Lower leg skin (tissue), 4 donors: ENCODE data around the gene CARD14. TPM values are rescaled to one million over a fixed set of nuclear protein-coding genes. Genes with fewer than 3 reads are reported as not detected.

Experiments
- DNase-seq, 2 donors: peaks; one replicate each; pipeline ENCODE4 v3.0.0-alpha.2; 2019; ENCODE audit warnings: low spot score in 2 of 2
- H3K4me3 ChIP-seq: fragments of 200-600 bp; sonication (generic); 2 replicates; pipeline ENCODE4 v1.5.1; 2017; ENCODE audit warnings: mild to moderate bottlenecking, low read depth; ENCODE audit not compliant: poor library complexity, severe bottlenecking
- POLR2A ChIP-seq, 2 donors: fragments of 450-650 bp; IDR thresholded peaks; one replicate each; pipeline ENCODE4 v1.6.1; 2016 to 2017; ENCODE audit warnings: antibody characterized with exemption in 2 of 2, mild to moderate bottlenecking in 1 of 2, moderate library complexity in 1 of 2
- WGBS, 2 donors: methylation state at CpG; one replicate each; pipeline ENCODE4 v1.1.5; 2018; 5-methylcytosine and 5-hydroxymethylcytosine counted together
- intact Hi-C: fragments of 100-400 bp; cut with DNase I; formaldehyde crosslinking; loops from one replicate; pipeline ENCODE4 v1.15.0; 2023; ENCODE audit warnings: low total_unique reads
- total RNA-seq, 4 donors: library from RNA; depleted of rRNA; stranded (reverse); fragments of >200 nt; gene quantifications; one replicate each; pipeline ENCODE4 v1.1.0, GENCODE V29; 2016
- TF ChIP-seq, protein P1 (sequence below), 3 donors: fragments of 450-650 bp; IDR thresholded peaks; one replicate each; pipeline ENCODE4 v1.5.1; 2016; ENCODE audit warnings: antibody characterized with exemption in 3 of 3, mild to moderate bottlenecking in 3 of 3, moderate library complexity in 2 of 3

The CARD14 gene
- total RNA-seq, 4 donors from 2014 or later = 52.3 to 73.2 (median 57.5) TPM

DNA sequence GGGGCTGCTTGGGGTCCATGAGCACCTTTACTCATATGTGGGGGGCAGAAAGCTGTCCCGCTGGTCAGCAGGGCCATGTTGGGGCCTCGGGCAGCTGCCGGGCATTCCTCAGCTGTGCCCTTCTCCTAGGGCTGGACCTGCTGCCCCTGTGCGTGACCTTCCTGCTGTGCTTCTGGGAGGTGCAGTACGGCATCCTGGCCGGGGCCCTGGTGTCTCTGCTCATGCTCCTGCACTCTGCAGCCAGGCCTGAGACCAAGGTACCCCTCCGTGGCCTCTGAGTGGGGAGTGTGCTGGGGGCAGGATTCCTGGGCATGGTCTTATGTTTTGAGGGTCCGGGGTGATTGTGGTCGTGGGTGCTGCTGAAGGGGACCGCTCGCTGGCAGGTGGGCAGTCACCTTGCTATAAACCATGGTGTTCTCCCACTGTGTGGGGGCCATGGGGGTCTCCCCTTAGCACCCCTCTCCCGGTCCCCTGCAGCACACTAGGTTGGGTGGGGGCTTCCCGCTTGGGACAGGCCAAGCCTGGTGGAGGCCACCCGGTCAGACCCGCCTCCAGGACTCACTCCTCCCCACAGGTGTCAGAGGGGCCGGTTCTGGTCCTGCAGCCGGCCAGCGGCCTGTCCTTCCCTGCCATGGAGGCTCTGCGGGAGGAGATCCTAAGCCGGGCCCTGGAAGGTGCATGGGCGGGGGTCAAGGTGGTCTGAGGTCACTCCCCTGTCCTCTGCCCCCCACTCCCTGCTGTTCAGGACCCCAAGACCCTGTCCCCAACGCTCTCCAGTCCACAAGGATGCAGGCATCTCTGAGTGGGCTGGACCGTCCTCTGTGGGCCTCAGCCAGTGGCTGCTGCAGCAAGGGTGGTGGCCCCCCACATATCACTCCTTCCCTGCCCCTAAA is 78.4 kb downstream of the CARD14 start:
- 96 to 97% methylated on average over 9 to 15 of the region's 23 CpGs for WGBS, 2 donors
- no peak overlapping the region for H3K4me3 ChIP-seq
- intact Hi-C loops = loop anchor here (10.0 kb wide), 1 partner anchor 113 kb away; no protein-coding TSS in a partner anchor
- no peak for DNase-seq
- TF ChIP-seq, protein P1, sequence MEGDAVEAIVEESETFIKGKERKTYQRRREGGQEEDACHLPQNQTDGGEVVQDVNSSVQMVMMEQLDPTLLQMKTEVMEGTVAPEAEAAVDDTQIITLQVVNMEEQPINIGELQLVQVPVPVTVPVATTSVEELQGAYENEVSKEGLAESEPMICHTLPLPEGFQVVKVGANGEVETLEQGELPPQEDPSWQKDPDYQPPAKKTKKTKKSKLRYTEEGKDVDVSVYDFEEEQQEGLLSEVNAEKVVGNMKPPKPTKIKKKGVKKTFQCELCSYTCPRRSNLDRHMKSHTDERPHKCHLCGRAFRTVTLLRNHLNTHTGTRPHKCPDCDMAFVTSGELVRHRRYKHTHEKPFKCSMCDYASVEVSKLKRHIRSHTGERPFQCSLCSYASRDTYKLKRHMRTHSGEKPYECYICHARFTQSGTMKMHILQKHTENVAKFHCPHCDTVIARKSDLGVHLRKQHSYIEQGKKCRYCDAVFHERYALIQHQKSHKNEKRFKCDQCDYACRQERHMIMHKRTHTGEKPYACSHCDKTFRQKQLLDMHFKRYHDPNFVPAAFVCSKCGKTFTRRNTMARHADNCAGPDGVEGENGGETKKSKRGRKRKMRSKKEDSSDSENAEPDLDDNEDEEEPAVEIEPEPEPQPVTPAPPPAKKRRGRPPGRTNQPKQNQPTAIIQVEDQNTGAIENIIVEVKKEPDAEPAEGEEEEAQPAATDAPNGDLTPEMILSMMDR (IDR thresholded peaks at IDR 0.05) = no peak
- TF ChIP-seq POLR2A (IDR thresholded peaks at IDR 0.05) = no peak

DNA sequence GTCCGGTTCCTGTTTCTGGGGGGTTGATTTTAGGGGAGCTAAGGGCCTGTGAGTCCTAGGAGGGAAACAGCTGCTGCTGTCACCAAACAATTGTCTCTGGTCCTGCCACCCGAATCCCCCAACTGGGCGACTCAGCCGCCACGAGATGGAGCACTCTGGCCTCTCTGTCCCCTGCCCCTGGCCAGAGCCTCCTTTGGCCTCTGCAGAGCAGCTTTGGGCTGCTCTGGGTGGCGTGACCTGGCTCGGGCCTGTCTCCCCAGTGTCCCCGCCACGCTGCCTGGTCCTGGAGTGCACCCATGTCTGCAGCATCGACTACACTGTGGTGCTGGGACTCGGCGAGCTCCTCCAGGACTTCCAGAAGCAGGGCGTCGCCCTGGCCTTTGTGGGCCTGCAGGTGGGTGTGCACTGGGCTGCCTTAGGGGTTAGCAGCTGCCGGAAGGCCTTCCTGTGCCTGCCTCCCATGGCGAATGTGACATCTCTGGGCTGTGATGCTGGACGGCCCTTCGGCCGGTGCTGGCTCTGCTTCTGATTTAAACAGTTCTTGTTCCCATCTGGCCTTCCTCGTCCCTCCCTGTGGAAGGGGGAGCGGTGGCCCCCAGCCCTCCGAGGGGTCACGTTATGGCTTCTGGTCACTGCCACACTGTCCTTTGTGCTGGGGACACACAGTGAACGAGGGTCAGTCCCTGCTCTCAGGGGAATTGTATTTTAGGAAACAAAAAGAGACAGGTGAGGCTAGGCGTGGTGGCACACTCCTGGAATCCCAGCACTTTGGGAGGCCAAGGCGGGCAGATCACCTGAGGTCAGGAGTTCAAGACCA is 79.3 kb downstream of the CARD14 start:
- intact Hi-C loops = loop anchor here (10.0 kb wide), 1 partner anchor 114 kb away; no protein-coding TSS in a partner anchor
- TF ChIP-seq, protein P1 (IDR thresholded peaks at IDR 0.05) = no peak
- no peak for TF ChIP-seq POLR2A (IDR thresholded peaks at IDR 0.05)
- no peak for DNase-seq
- 83 to 85% methylated on average over 20 to 25 of the region's 26 CpGs for WGBS, 2 donors
- H3K4me3 ChIP-seq = no peak overlapping the region

DNA sequence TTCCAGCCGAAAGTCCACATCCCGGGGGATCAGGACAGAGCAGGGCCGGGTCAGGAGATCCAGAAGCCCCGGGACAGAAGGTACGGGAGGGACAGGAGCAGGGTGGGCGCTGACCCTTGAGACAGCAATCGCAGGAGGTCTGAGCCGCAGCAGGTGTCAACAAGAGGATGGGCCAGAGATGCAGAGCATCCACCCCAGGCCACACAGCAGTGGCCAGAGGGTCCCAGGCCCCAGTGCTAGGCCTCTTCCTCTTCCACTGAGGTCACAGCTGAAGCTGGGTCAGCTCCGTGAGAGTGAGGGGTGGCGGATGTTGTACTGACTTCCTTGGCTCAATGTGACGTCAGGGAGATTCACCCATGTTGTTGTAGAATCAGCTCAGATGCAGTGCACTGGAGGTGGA is 82.1 kb downstream of the CARD14 start:
- WGBS, 2 donors = 90 to 91% methylated on average over 11 of the region's 11 CpGs
- DNase-seq = no peak
- TF ChIP-seq, protein P1 (IDR thresholded peaks at IDR 0.05) = no peak
- no peak for TF ChIP-seq POLR2A (IDR thresholded peaks at IDR 0.05)
- intact Hi-C loops = loop anchor here (5.0 kb wide), 1 partner anchor 170 kb away; no protein-coding TSS in a partner anchor
- H3K4me3 ChIP-seq = no peak overlapping the region

DNA sequence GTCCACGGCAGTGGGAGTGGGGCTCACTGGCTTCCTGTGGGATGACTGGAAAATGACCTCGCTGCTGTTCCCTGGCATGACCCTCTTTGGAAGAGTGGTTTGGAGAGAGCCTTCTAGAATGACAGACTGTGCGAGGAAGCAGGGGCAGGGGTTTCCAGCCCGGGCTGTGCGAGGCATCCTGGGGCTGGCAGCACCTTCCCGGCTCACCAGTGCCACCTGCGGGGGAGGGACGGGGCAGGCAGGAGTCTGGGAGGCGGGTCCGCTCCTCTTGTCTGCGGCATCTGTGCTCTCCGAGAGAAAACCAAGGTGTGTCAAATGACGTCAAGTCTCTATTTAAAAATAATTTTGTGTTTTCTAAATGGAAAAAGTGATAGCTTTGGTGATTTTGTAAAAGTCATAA is 83.0 kb downstream of the CARD14 start:
- no peak for TF ChIP-seq POLR2A (IDR thresholded peaks at IDR 0.05)
- TF ChIP-seq, protein P1 (IDR thresholded peaks at IDR 0.05) = no peak
- intact Hi-C loops = loop anchor here (5.0 kb wide), 1 partner anchor 171 kb away; no protein-coding TSS in a partner anchor
- 40 to 46% methylated on average over 13 of the region's 13 CpGs for WGBS, 2 donors
- no peak overlapping the region for H3K4me3 ChIP-seq
- no peak for DNase-seq

DNA sequence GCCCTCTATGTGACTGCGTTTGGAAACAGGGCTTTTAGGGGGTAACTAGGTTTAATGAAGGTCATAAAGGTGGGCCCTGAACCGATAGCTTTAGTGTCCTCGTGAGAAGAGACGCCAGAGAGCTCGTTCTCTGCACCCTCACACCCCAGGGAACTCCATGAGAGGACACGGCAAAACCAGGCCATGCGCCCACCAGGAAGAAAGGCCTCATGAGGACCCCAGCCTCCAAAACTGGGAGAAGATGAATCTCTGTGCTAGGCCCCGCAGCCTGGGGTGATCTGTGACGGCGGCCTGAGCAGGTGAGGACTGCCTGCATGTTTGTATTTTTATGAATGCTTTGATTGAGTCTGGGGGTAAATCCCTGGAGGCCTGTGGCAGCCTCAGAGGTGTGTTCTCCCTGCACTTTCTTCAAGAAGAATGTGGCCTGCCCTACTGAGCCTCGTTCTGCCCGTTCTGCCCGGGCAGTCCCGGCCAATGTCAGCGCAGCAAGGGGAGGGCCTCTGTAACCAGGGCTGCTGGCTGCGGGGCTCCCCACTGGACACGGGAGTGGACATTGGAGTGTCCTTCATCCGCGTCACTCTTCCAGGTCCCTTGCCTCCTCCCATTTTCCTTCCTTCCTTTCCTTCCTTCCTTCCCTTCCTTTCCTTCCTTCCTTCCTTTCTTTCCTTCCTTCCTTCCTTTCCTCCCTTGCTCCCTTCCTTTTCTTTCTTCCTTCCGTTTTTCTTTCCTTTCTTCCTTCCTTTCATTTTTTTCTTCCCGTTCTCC is 84.0 kb downstream of the CARD14 start:
- no peak overlapping the region for H3K4me3 ChIP-seq
- intact Hi-C loops = loop anchor here (5.0 kb wide), 1 partner anchor 172 kb away; no protein-coding TSS in a partner anchor
- TF ChIP-seq, protein P1 (IDR thresholded peaks at IDR 0.05) = no peak
- no peak for TF ChIP-seq POLR2A (IDR thresholded peaks at IDR 0.05)
- WGBS, 2 donors = 89 to 91% methylated on average over 20 to 21 of the region's 21 CpGs
- no peak for DNase-seq
